ENCODE data around the gene COQ10A. TPM values are rescaled to one million over a fixed set of nuclear protein-coding genes. Genes with fewer than 3 reads are reported as not detected.

Gene COQ10A
- total and polyA plus RNA-seq, 2 of the 13 experiments (the other 11 are each of a cell fraction or from before 2014, with no cell fraction given): 21.0 to 37.3 TPM

GRCh38 chr12:56230432-56231183, 36.1 kb upstream of the COQ10A start (continued):
- peak; percentile 82 for TF ChIP-seq FOXC1 (CRISPR knock-in tag; IDR thresholded peaks at IDR 0.05; ENCODE audit: borderline replicate concordance)
- TF ChIP-seq PAF1 (CRISPR knock-in tag; IDR thresholded peaks at IDR 0.05): no peak
- TF ChIP-seq ZNF362 (CRISPR knock-in tag; IDR thresholded peaks at IDR 0.05; ENCODE audit: borderline replicate concordance): no peak
- no peak for TF ChIP-seq ZNF34 (CRISPR knock-in tag; IDR thresholded peaks at IDR 0.05; ENCODE audit: borderline replicate concordance)
- TF ChIP-seq, protein P1, sequence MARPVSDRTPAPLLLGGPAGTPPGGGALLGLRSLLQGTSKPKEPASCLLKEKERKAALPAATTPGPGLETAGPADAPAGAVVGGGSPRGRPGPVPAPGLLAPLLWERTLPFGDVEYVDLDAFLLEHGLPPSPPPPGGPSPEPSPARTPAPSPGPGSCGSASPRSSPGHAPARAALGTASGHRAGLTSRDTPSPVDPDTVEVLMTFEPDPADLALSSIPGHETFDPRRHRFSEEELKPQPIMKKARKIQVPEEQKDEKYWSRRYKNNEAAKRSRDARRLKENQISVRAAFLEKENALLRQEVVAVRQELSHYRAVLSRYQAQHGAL (CRISPR knock-in tag; IDR thresholded peaks at IDR 0.05; ENCODE audit: not compliant biosample characterization): peak; percentile 39
- TF ChIP-seq, protein P2, sequence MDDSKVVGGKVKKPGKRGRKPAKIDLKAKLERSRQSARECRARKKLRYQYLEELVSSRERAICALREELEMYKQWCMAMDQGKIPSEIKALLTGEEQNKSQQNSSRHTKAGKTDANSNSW (CRISPR knock-in tag; IDR thresholded peaks at IDR 0.05; ENCODE audit: borderline replicate concordance): no peak
- TF ChIP-seq ZNF496 (CRISPR knock-in tag; IDR thresholded peaks at IDR 0.05; ENCODE audit: insufficient replicate concordance): no peak
- TF ChIP-seq MAFG (CRISPR knock-in tag; IDR thresholded peaks at IDR 0.05): no peak
- 0 out of 2 replicates have a peak, but pooled peaks have one; percentile 12 for TF ChIP-seq MXD3 (CRISPR knock-in tag; IDR thresholded peaks at IDR 0.05)
- no peak for TF ChIP-seq MTA3 (CRISPR knock-in tag; IDR thresholded peaks at IDR 0.05)
- no peak for TF ChIP-seq AGO1 (IDR thresholded peaks at IDR 0.05; ENCODE audit: low read depth, low read length, poor library complexity, severe bottlenecking)
- TF ChIP-seq FOXK1 (CRISPR knock-in tag; IDR thresholded peaks at IDR 0.05; ENCODE audit: borderline replicate concordance, low read depth): no peak
- TF ChIP-seq XRCC5 (optimal IDR thresholded peaks at IDR 0.05; ENCODE audit: low read length): peak; percentile 2
- TF ChIP-seq ESRRA (CRISPR knock-in tag; IDR thresholded peaks at IDR 0.05; ENCODE audit: low read depth): no peak
- TF ChIP-seq, protein P3, sequence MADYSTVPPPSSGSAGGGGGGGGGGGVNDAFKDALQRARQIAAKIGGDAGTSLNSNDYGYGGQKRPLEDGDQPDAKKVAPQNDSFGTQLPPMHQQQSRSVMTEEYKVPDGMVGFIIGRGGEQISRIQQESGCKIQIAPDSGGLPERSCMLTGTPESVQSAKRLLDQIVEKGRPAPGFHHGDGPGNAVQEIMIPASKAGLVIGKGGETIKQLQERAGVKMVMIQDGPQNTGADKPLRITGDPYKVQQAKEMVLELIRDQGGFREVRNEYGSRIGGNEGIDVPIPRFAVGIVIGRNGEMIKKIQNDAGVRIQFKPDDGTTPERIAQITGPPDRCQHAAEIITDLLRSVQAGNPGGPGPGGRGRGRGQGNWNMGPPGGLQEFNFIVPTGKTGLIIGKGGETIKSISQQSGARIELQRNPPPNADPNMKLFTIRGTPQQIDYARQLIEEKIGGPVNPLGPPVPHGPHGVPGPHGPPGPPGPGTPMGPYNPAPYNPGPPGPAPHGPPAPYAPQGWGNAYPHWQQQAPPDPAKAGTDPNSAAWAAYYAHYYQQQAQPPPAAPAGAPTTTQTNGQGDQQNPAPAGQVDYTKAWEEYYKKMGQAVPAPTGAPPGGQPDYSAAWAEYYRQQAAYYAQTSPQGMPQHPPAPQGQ (CRISPR knock-in tag; IDR thresholded peaks at IDR 0.05; ENCODE audit: borderline replicate concordance): no peak
- TF ChIP-seq ARID4A (CRISPR knock-in tag; IDR thresholded peaks at IDR 0.05; ENCODE audit: borderline replicate concordance): peak; percentile 78; the same call in 1 of the 2 replicates
- no peak for TF ChIP-seq THYN1 (CRISPR knock-in tag; IDR thresholded peaks at IDR 0.05; ENCODE audit: borderline replicate concordance, low read depth)
- peak; percentile 45; the same call in 1 of the 2 replicates for TF ChIP-seq SPEN (CRISPR knock-in tag; IDR thresholded peaks at IDR 0.05; ENCODE audit: low read depth)
- no peak for TF ChIP-seq REXO4 (CRISPR knock-in tag; IDR thresholded peaks at IDR 0.05; ENCODE audit: borderline replicate concordance)

Data from HepG2 (cell line).